ENCODE measurements around the gene PTPDC1. TPM values are rescaled to one million over a fixed set of nuclear protein-coding genes. Genes with fewer than 3 reads are reported as not detected.

PTPDC1 gene
- total RNA-seq, 2 experiments from 2014 or later, result 5.9 to 6.1 TPM

DNA sequence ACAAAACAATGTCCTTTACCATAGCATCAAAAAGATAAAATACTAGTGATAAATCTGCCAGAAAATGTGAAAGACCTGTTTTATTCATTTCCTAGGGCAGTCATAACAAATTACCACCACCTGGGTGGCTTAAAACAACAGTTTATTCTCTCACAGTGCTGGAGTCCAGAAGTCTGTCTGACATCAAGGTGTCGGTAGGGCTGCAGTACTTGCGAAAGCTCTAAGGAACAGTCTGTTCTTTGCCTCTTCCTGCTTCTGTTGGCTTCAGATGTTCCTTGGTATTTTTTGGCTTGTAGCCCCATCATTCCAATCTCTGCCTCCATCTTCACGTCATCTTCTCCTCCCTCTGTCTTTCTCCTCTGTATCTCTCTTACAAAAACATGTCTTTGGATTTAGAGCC, 51.0 kb downstream of the PTPDC1 start:
- CTCF ChIA-PET, result no interaction called here

DNA sequence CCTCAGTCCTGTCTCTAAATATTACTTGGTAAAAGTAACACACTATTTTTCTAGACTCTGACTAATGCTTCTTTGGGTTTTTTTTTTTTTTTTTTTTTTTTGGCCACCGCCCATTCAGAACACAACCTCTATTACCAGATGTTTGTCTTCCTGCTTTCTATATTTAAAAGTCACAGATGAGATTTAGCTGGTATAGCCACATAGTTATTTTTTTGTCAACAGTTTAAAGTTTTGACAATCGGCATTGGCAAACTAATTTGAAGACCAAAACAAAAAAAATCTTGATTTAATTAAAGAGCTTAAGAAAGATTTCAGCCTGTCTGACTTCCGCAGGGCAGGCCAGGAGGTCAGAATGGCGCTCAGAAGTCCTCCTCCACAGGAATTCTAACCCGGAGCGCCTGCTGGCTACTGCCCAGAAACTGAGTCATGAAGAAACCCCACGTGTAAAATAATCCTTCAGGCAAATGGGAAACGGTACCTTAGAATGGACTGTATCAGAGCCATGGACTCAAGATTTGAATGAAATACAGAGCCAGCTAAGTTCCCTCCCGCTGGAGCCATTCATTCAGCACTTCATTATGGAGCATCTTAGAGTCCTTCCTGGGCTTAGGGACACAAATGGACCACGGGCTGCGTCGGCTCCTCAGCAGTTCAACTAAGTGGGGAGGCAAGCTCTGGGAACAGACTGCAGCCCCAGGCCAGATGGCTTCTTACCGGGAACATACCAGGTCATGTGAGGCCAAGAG, 55.6 kb downstream of the PTPDC1 start:
- ChIA-PET CTCF (no interaction called here), POLR2A (no interaction called here)

More for the DNA sequence above, 51.0 kb downstream of the PTPDC1 start:
- POLR2A ChIA-PET, result no interaction called here

DNA sequence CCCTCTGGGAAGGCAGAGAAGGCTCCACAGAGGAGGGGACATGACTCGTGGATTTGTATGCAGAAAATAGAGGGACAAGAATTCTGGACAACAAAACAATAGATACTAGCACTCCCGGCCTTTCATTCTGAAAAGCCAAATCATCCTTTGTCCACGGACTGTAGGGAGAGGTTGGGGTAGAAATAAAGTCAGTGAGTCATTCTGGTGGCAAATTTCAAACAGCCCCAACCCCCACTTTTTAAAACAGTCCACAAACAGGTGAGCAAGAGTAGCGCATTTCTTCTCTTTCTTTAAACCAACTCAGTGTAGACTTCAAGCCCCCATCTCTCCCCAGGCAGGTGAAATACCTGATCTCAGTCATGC, 56.1 kb downstream of the PTPDC1 start:
- ChIA-PET CTCF (no interaction called here), POLR2A (no interaction called here)

DNA sequence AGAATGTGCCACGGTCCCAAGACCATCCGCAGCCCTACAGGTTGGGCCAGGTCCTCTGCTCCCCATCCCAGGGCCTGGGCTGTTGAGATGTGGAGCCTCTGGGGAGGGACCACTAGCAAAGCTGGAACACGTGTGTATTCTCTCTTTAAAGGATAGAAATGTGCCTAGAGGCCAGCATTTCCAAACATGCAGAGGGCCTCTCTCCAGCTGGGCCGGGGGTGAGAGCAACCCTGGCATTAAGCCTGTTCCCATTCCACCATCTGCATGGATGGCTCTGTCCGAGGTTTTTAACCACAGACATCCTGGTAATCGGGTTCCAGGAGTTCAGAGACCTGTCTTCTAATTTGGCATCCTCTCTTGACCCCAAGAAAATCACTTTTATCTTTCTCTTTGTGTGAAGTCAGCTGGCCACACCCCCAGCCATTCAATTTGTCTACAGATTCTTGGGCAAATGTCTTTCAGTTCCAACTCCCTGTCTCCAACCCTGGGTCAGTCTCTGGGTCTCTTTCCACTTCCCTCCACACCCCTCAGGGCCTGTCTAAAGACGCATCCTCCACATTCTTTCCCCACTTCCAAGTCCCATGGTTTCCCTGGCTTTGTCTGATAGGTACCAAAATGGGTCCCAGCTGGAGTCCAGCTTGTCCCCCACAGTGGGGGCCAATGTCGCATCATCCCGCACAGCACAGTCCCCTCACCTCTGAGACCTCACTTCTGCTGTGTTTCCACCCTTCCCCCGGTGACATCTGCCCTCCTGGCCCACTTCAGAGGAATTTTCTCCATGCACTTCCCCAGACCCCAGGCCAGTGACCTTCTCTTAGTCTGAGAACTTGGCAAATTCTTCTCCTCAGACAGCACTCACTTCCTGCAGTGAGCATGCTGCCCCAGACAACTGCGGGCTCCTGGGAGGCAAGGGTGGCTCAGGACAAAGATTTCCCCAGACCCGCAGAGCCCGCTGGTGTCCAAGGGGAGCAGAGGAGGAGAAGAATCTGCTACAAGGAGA, 56.8 kb downstream of the PTPDC1 start:
- CTCF ChIA-PET, result no interaction called here
- POLR2A ChIA-PET, result no interaction called here

DNA sequence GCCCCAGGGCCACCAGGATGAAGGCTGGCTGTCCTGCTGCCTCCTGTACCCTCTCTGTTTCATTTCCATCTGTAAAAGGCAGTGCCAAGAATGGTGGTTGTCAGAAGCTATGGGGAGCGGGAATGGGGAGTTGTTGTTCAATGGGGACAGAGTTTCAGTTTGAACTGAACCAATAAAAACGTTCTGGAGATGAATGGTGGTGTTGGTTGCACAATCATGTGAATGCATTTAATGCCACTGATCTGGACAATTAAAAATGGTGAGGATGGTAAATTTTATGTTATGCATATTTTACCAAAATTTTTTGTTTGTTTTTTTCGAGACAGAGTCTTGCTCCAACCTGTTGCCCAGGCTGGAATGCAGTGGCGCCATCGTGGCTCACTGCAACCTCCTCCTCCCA, 58.1 kb downstream of the PTPDC1 start:
- POLR2A ChIA-PET, result no interaction called here
- CTCF ChIA-PET, result no interaction called here

DNA sequence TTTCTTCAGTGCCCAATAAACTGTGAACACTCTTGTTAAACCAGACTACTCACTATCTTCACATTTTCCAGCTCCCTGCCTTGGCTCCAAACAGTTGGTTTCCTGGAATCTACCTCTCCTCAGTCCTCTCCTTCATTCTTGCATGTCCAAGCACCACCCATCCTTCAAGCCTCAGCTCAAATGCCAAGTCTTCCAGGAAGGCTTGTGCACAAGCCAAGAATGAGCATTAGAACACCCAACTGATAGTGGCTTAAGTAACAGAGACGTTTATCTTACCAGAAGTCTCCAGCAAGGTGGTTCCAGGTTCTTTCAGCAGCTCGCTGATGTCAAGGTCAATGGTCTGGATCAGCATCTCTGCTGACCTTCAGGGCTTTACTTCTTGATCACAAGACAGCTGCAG, 60.1 kb downstream of the PTPDC1 start:
- ChIA-PET CTCF (no interaction called here), POLR2A (no interaction called here)

DNA sequence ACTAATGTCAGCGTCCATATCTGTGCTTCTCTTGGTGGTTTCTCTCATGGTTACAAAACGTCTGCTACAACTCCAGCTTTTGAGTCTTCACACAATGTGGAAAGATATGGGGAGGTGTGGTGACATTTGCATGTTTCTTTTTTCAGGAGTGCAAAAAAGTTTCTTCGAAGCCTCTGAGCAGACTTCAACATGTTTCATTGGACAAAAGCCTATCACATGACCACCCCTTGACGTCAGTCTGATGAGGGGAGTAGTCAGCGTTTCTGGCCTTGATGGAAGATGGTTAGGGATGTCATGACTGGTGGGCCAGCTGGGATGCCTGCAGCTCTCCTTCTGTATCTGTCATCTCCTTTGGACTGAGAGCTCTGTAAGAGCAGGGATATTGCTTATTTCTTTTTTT, 61.4 kb downstream of the PTPDC1 start:
- ChIA-PET POLR2A (no interaction called here), CTCF (no interaction called here)

DNA sequence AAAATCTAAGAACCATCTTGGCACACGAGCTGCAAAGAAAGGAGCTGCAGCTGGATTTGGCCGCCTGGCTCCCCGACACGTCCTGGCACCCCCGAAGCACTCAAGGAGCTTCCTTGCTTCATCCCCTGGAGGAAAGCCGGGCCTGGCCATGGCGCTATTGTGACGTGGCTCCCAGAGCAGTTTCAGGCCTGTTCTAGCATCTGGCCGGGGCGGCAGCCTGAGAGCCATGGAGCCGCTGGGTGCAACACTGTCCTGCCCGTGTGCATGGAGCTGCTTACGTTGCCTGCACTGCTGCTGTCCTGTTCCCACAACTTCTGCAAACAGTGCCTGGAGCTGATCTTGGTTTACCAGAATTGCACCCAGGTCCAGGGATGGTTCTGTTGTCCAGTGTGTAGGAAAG, 63.5 kb downstream of the PTPDC1 start:
- CTCF ChIA-PET, result no interaction called here
- POLR2A ChIA-PET, result no interaction called here

DNA sequence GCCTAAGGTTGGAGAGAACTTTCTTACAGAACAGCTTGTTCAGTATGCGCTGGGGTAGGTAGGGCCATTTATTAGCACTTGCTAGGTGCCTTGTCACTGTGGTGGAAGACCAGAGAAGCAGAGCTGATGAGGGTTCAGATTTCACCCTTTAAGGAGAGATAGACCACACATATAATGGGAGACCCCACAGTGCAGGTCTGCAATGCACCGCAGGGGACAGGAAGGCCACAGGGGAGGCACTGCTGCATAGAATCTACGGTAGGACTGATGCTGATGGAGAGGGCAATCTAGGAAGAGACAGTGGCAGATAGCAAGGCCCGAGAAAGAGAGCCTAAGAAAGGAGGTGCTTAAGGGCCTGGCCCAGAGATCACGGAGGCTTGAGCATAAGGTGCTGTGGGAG, 64.2 kb downstream of the PTPDC1 start:
- CTCF ChIA-PET, result no interaction called here

DNA sequence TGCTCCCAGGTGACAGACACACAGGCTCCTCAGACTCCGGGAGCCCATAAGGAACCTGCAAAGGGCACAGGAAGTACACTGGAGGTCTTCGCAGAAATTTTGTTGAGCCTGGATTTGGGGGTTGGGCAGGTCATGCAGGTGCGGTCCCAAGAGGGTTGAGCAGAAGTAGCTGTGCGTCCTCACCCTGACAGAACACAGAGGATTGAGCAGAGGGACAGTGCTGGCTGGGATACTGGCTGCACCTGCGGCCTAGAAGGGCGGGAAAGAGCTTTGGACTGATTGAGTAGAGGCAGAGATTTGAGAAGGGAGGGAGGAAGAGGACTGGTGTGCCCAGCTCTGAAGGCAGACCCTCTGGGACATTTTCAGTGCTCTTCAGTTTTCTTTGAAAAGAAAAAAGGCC, 65.4 kb downstream of the PTPDC1 start:
- ChIA-PET CTCF (no interaction called here), POLR2A (no interaction called here)

More for the DNA sequence above, 64.2 kb downstream of the PTPDC1 start:
- POLR2A ChIA-PET, result no interaction called here

DNA sequence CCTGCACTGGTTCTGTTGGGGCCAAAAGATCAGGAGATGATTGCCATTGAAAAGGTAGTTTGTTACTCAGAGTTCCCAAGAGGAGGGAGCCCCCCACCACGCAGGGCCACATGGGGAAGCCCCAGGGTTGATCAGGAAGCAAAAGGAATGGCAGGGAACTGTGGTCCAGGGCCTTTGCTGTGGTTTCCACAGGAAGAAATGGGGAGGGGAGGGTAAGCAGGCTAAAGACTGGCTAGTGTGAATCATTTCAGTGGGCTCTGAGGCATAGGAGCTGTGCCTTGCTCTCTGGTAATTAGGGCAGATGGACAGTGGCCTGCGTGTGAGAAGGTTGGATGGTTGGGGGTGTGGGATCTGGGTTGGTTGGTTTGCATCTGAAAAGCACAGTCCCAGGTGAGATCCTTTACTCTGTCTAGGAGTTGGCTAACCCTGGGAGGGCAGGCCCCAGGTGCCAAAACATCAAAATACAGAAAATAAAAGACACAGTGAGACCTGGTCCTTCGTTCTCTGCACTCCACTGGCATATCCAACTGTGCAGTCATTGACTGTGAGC, 66.1 kb downstream of the PTPDC1 start:
- ChIA-PET POLR2A (no interaction called here), CTCF (interaction anchor here (0.6 kb wide), 1 partner anchor 154 kb away, joined by 4 read pairs; no protein-coding TSS in a partner anchor)

DNA sequence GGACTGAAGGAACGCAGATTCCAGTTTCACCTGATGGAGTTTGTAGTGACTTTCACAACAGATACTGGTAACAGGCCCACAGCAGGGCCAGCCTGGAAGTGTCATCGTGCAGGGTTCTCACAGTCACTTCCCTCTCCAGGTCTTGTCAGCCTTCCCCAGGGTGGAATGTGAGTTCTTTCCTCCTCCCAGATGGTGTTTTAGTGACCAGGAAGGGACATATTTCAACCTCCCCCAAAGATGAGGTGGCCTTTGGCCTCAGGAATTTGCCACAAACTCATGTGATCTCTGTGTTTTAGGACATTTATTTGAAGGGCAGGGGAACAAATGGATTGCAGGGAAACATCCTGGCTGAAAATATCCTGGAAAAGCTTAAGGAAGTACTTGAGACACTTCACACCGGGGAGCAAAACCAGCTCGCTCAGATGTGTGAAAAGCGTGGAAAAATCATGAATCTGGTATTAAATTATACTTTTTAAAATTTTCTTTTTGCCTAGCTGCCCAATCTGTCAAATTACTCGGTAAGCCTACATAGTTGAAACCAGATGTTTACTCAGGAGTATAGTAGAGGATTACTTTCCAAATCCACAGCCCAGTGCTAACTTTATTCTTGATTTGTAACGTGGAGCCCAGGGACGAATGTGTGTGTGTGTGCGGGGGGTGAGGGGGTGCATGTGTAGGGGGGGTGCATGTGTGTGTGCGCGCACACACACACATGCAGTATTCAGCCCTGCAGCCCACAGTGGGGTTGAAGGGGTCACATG, 66.8 kb downstream of the PTPDC1 start:
- ChIA-PET POLR2A (no interaction called here), CTCF (interaction anchor here (0.6 kb wide), 1 partner anchor 154 kb away, joined by 4 read pairs; no protein-coding TSS in a partner anchor)

DNA sequence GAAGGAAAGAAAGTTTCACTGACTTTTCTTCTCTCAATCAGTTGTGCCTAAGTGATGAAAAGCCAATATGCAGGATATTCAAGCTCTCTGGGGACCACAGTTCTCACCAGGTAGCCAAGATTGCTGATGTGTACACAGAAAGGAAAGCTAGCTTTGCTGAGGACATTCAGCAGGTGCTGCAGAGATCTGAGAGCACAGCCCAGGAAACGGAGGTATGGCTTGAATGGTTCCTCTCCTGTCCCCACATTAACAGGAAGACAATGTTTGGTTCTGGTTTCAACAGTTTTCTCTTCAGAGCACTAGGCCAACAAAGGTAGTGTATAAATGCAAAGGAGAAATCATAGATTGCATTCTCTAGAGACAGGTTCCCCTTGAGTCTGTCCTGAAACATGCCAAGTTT, 69.6 kb downstream of the PTPDC1 start:
- POLR2A ChIA-PET, result no interaction called here
- CTCF ChIA-PET, result no interaction called here

DNA sequence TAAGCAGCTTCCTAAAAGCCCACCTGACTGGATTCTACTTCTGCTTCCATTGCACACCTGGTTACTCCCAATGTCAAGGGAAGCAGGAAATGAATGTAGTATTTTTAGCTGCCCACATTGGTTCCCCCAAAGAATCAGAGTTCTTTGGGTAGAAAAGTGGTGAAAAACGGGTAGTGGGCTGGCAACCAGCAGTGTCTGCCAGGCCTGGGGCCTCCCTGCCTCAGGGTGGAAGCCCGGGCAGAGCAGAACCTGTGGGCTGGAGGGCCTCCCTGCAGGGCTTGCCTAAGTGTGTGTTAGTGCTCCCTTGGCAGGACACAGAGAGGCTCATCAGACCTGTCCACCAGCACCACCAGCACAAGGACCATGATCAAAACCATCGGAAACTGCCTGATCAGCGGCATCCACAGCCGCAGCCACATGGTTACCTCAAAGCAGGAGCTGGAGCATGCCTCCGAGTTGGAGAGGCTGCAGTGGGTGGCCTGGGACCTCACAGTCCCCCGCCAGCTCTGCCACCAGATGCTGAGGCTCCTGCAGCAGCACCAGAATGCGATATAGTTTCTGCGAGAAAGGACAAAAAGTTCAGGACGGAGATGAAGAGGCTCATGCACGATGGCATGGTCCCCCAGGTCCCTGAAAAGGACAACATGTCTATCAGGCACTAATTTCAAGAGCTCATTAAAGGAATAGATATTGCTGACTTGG, 72.2 kb downstream of the PTPDC1 start:
- POLR2A ChIA-PET, result no interaction called here
- CTCF ChIA-PET, result no interaction called here

DNA sequence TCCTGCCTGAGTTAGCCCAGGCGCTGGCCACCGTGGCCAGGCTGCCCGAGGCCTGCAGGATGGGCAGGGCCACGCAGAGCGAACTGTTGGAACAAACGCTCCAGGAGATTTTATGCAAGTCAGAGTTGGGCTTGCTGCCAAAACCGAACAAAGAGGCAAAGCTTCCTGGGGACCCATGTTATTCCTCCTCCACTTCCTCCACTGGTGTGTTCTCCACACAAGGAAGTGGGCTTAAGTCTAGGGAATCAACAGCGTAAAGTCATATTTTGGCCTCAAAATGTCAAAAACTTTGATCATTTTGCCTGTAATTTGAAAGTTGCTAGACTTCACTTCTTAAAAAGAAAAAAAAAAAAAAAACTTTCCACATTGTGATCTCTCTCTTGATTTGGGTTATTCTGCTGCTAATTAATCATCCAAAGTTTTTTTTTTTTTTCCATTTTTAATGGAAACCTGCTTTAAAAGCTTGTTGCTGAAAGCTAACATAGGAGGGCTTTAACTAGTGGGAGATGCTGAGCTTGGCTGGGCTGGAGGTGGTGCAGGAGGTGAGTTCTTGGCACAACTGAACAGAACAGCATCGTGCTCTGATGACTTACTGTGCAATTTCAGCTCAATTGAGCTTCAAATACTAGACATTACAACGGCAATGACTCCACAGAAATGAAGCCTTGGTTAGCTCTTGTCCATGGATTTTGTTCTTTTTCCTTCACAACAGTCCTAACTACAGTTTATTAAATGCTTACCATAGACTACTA, 73.0 kb downstream of the PTPDC1 start:
- CTCF ChIA-PET, result interaction anchor here (0.7 kb wide), 1 partner anchor 88 kb away, joined by 4 read pairs; no protein-coding TSS in a partner anchor
- POLR2A ChIA-PET, result interaction anchor here (0.6 kb wide), 1 partner anchor 88 kb away, joined by 3 read pairs; no protein-coding TSS in a partner anchor
